H1 (cell line): Measurements from ENCODE around the gene LHFPL3. TPM values are rescaled to one million over a fixed set of nuclear protein-coding genes. Genes with fewer than 3 reads are reported as not detected.

ENCODE experiments used
- CTCF ChIA-PET: fragments of 300-600 bp; sonication (Branson Sonifier 250); formaldehyde crosslinking; loops from one replicate; lab custom pipeline; 2021; ENCODE audit not compliant: partially characterized antibody; lab: Charles Lee
- POLR2A ChIA-PET: fragments of 300-600 bp; sonication (Branson Sonifier 250); formaldehyde crosslinking; loops from one replicate; lab custom pipeline; 2021; ENCODE audit warnings: inconsistent platforms; ENCODE audit not compliant: partially characterized antibody; lab: Charles Lee
- DNase-seq, 2 experiments: peaks; one replicate each; pipeline versions ENCODE4 v3.0.0 to v3.0.0-alpha.2; 2010 to 2022; ENCODE audit warnings: low spot score in 2 of 2, low read depth in 1 of 2, mixed read lengths in 1 of 2
- FAIRE-seq: peaks from 2 replicates; lab custom pipeline; 2011; peaks lifted over from hg19 to GRCh38; lab: Jason Lieb, UNC
- H2AFZ ChIP-seq: 2 replicates; pipeline ENCODE4 v1.8.1; 2012; ENCODE audit warnings: low read length, inconsistent platforms
- H2AK5ac ChIP-seq: 2 replicates; pipeline ENCODE4 v1.6.1; 2013; ENCODE audit warnings: low read depth, low read length
- H2BK120ac ChIP-seq: replicated peaks from 2 replicates; pipeline ENCODE3; 2013; ENCODE audit warnings: low read depth, low read length, inconsistent platforms
- H2BK12ac ChIP-seq: 2 replicates; pipeline ENCODE4 v1.6.1; 2013; ENCODE audit warnings: low read depth, low read length
- H2BK15ac ChIP-seq: 2 replicates; pipeline ENCODE4 v1.6.1; 2013; ENCODE audit warnings: low read length
- H2BK20ac ChIP-seq: 2 replicates; pipeline ENCODE4 v1.6.1; 2013; ENCODE audit warnings: low read length
- H2BK5ac ChIP-seq: 2 replicates; pipeline ENCODE4 v1.6.1; 2013; ENCODE audit warnings: low read depth, low read length
- H3K14ac ChIP-seq: 2 replicates; pipeline ENCODE4 v1.6.1; 2013; ENCODE audit warnings: inconsistent platforms; ENCODE audit not compliant: insufficient read length
- H3K18ac ChIP-seq: 2 replicates; pipeline ENCODE4 v1.6.1; 2013; ENCODE audit warnings: low read length; ENCODE audit errors: extremely low read depth
- H3K23ac ChIP-seq: 2 replicates; pipeline ENCODE4 v1.6.1; 2013; ENCODE audit warnings: inconsistent platforms; ENCODE audit not compliant: insufficient read length
- H3K23me2 ChIP-seq: 2 replicates; pipeline ENCODE4 v1.6.1; 2013; ENCODE audit warnings: low read depth, low read length
- H3K27ac ChIP-seq: 2 replicates; pipeline ENCODE4 v1.6.1; 2011; ENCODE audit warnings: low read depth, low read length, inconsistent platforms
- H3K27me3 ChIP-seq, 4 experiments: replicated peaks in 1 of 4; 1 replicate in 1 of 4; 2 replicates in 3 of 4; pipeline versions ENCODE4 v1.6.1 to v1.8.1; 2011 to 2013; ENCODE audit warnings: low read length in 3 of 4, mild to moderate bottlenecking in 3 of 4, inconsistent platforms in 2 of 4, mixed read lengths in 2 of 4, moderate library complexity in 1 of 4; ENCODE audit not compliant: control insufficient read depth in 3 of 4, insufficient read depth in 3 of 4; ENCODE audit errors: extremely low read depth in 1 of 4
- H3K36me3 ChIP-seq, 4 experiments: 2 replicates each; pipeline versions ENCODE4 v1.6.1 to v1.8.1; 2011 to 2013; ENCODE audit warnings: mild to moderate bottlenecking in 4 of 4, low read length in 3 of 4, moderate library complexity in 2 of 4, control low read depth in 1 of 4, inconsistent platforms in 1 of 4; ENCODE audit not compliant: insufficient read depth in 4 of 4, control insufficient read depth in 2 of 4
- H3K4ac ChIP-seq: replicated peaks from 2 replicates; pipeline ENCODE3; 2013; ENCODE audit warnings: low read length, low read depth, mixed read lengths, inconsistent platforms; ENCODE audit not compliant: insufficient read length
- H3K4me1 ChIP-seq, 4 experiments: replicated peaks in 1 of 4; 1 replicate in 1 of 4; 2 replicates in 3 of 4; pipeline versions ENCODE4 v1.6.1 to v1.8.1; 2011 to 2013; ENCODE audit warnings: low read length in 3 of 4, inconsistent platforms in 2 of 4, mixed read lengths in 1 of 4; ENCODE audit not compliant: insufficient read depth in 4 of 4, control insufficient read depth in 3 of 4
- H3K4me2 ChIP-seq, 2 experiments: 2 replicates each; pipeline versions ENCODE4 v1.6.1 to v1.8.1; 2011 to 2013; ENCODE audit warnings: low read depth in 2 of 2, low read length in 2 of 2, control low read depth in 1 of 2, inconsistent platforms in 1 of 2, mild to moderate bottlenecking in 1 of 2; ENCODE audit not compliant: insufficient read depth in 1 of 2
- H3K4me3 ChIP-seq, 4 experiments: fragments of 200-600, 300-600 bp in 1 of 4; sonication (generic), shearing (Covaris generic), sonication (Bioruptor Twin) in 1 of 4; 2 replicates each; pipeline versions ENCODE4 v1.5.1 to v1.8.1; 2011 to 2016; ENCODE audit warnings: low read length in 4 of 4, low read depth in 3 of 4, control low read depth in 2 of 4, inconsistent platforms in 2 of 4, mild to moderate bottlenecking in 2 of 4, mixed read lengths in 1 of 4, moderate library complexity in 1 of 4; ENCODE audit not compliant: insufficient read depth in 2 of 4; ENCODE audit errors: extremely low read depth in 1 of 4
- H3K56ac ChIP-seq: replicated peaks from 2 replicates; pipeline ENCODE3; 2013; ENCODE audit warnings: low read depth, mild to moderate bottlenecking, mixed read lengths, low read length, inconsistent platforms; ENCODE audit not compliant: insufficient read length
- H3K79me1 ChIP-seq: 2 replicates; pipeline ENCODE4 v1.6.1; 2013; ENCODE audit warnings: low read depth, low read length, control low read depth
- H3K79me2 ChIP-seq, 2 experiments: 2 replicates each; pipeline versions ENCODE4 v1.6.1 to v1.8.1; 2012 to 2013; ENCODE audit warnings: low read length in 2 of 2, mild to moderate bottlenecking in 2 of 2, inconsistent platforms in 1 of 2; ENCODE audit not compliant: insufficient read depth in 2 of 2, control insufficient read depth in 1 of 2
- H3K9ac ChIP-seq, 4 experiments: replicated peaks in 1 of 4; 1 replicate in 1 of 4; 2 replicates in 3 of 4; pipeline versions ENCODE4 v1.6.1 to v1.8.1; 2011 to 2013; ENCODE audit warnings: low read depth in 3 of 4, low read length in 3 of 4, control low read depth in 2 of 4, mild to moderate bottlenecking in 2 of 4, moderate library complexity in 2 of 4, inconsistent platforms in 1 of 4; ENCODE audit errors: extremely low read depth in 1 of 4
- H3K9me3 ChIP-seq, 2 experiments: 2 replicates each; pipeline versions ENCODE4 v1.6.1 to v1.8.1; 2012 to 2013; ENCODE audit warnings: mild to moderate bottlenecking in 2 of 2, moderate library complexity in 2 of 2, control low read depth in 1 of 2, inconsistent platforms in 1 of 2, low read depth in 1 of 2, low read length in 1 of 2, mixed read lengths in 1 of 2; ENCODE audit not compliant: insufficient read depth in 2 of 2
- H4K20me1 ChIP-seq, 2 experiments: replicated peaks in 1 of 2; 2 replicates each; pipeline versions ENCODE3 to v1.8.1; 2011 to 2013; ENCODE audit warnings: inconsistent platforms in 2 of 2, low read length in 2 of 2, mild to moderate bottlenecking in 1 of 2; ENCODE audit not compliant: insufficient read depth in 2 of 2, control insufficient read depth in 1 of 2
- H4K5ac ChIP-seq: 2 replicates; pipeline ENCODE4 v1.6.1; 2013; ENCODE audit warnings: low read length, low read depth, mixed read lengths, inconsistent platforms; ENCODE audit not compliant: insufficient read length
- H4K8ac ChIP-seq: 2 replicates; pipeline ENCODE4 v1.8.0; 2013; ENCODE audit warnings: mild to moderate bottlenecking, moderate library complexity, low read length, inconsistent platforms; ENCODE audit not compliant: insufficient read depth; ENCODE audit errors: extremely low read depth
- H4K91ac ChIP-seq: replicated peaks from 2 replicates; pipeline ENCODE3; 2013; ENCODE audit warnings: low read length, mixed read lengths, inconsistent platforms; ENCODE audit not compliant: insufficient read length
- BACH1 ChIP-seq: IDR thresholded peaks from 2 replicates; pipeline ENCODE4 v1.6.1; 2012; ENCODE audit warnings: low read length, improper control_type of control experiment
- BCL11A ChIP-seq, 2 experiments: IDR thresholded peaks; one replicate each; pipeline ENCODE4 v1.6.1; 2011; ENCODE audit warnings: low read depth in 2 of 2, low read length in 2 of 2, mild to moderate bottlenecking in 2 of 2
- CHD2 ChIP-seq: IDR thresholded peaks from 2 replicates; pipeline ENCODE4 v1.6.1; 2012; ENCODE audit warnings: low read length, improper control_type of control experiment
- GABPA ChIP-seq: IDR thresholded peaks from 2 replicates; pipeline ENCODE4 v1.6.1; 2011; ENCODE audit warnings: mild to moderate bottlenecking, low read length, moderate library complexity, borderline replicate concordance; ENCODE audit not compliant: insufficient read depth
- KDM1A ChIP-seq: fragments of 200-600, 300-600 bp; sonication (generic); IDR thresholded peaks from 2 replicates; pipeline ENCODE4 v1.7.1; 2016; ENCODE audit warnings: mild to moderate bottlenecking, low read length, borderline replicate concordance
- MAFK ChIP-seq: IDR thresholded peaks from 2 replicates; pipeline ENCODE4 v1.6.1; 2012; ENCODE audit warnings: low read depth, mild to moderate bottlenecking, improper control_type of control experiment, low read length
- POLR2A ChIP-seq, 2 experiments: IDR thresholded peaks; 1 replicate in 1 of 2; 2 replicates in 1 of 2; pipeline ENCODE4 v1.6.1; 2011; ENCODE audit warnings: low read depth in 2 of 2, low read length in 2 of 2, mild to moderate bottlenecking in 2 of 2; ENCODE audit errors: control extremely low read depth in 1 of 2
- SIN3A ChIP-seq, 2 experiments: IDR thresholded peaks in 1 of 2; conservative IDR thresholded peaks in 1 of 2; 2 replicates each; pipeline ENCODE4 v1.6.1; 2011 to 2012; ENCODE audit warnings: low read length in 2 of 2, improper control_type of control experiment in 1 of 2, low read depth in 1 of 2, mild to moderate bottlenecking in 1 of 2
- TCF12 ChIP-seq: IDR thresholded peaks from 2 replicates; pipeline ENCODE4 v1.6.1; 2011; ENCODE audit warnings: low read depth, mild to moderate bottlenecking, low read length
- WGBS, 2 experiments: shearing (Covaris generic) in 1 of 2; methylation state at CpG; one replicate each; pipeline versions ENCODE4 v1.1.6 to v1.1.7; 2013 to 2015; ENCODE audit warnings: low lambda C conversion rate in 2 of 2, mixed read lengths in 2 of 2, inconsistent platforms in 1 of 2, low coverage in 1 of 2, missing lambda C conversion rate in 1 of 2; ENCODE audit not compliant: insufficient replicate concordance in 2 of 2, insufficient coverage in 1 of 2, insufficient read length in 1 of 2; ENCODE audit errors: extremely low coverage in 1 of 2, missing lambda C conversion rate in 1 of 2; 5-methylcytosine and 5-hydroxymethylcytosine counted together
- polyA plus RNA-seq, 7 experiments: library from polyadenylated mRNA; depleted of rRNA in 3 of 7; stranded (reverse) in 5 of 7; unstranded in 2 of 7; fragments of >200 nt in 5 of 7; fragments of 200-250 nt in 2 of 7; gene quantifications; 1 replicate in 5 of 7; 2 replicates in 1 of 7; 4 replicates in 1 of 7; pipeline versions ENCODE4 v1.2.1 to v1.2.3, GENCODE V29; 2011 to 2013; ENCODE audit warnings: missing spikeins in 2 of 7, mixed read lengths in 2 of 7
- total RNA-seq: library from RNA; stranded (reverse); fragmentation: NEBNext Ultra II Directional; extraction: Animal tissue kit (Norgen Biotek cat#: 25700); gene quantifications from 2 replicates; pipeline ENCODE4 v1.2.1, GENCODE V29; 2021
- TF ChIP-seq, protein P1 (sequence below), 3 experiments: IDR thresholded peaks; 1 replicate in 2 of 3; 2 replicates in 1 of 3; pipeline versions ENCODE4 v1.5.1 to v1.6.1; 2011; ENCODE audit warnings: low read length in 3 of 3, mild to moderate bottlenecking in 3 of 3, inconsistent platforms in 2 of 3, low read depth in 1 of 3, moderate library complexity in 1 of 3; ENCODE audit not compliant: insufficient read depth in 1 of 3; ENCODE audit errors: control extremely low read depth in 1 of 3

The LHFPL3 gene
- total and polyA plus RNA-seq, 2 of the 8 experiments (the other 6 are each of a cell fraction or from before 2014, with no cell fraction given) = 0.24 to 0.50 TPM

DNA sequence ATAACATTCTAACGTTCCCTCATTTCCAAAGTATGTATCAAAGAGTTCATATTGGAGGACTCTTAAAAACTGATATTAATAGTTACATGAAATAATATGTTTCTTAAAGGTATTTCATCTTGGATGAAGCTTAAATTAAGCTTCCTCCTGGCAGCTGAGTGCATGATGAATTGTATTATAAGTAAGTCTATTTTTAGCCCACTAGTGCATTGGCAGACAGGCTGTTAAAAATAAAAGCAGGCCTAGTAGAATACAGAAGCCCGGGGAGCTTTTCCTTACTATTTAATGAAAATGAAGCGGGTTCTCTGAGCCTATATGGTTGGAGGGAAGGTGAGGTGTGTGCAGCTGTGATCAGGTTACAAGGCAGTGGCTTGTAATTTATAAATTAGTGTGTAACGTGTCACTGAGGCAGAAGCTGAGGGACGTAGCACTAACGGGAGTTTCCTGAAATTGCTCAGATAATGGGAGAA lies 554.9 kb downstream of the LHFPL3 start:
- Histone ChIP-seq H3K27ac (no peak overlapping the region), H3K4ac (no peak overlapping the region), H3K4me3 (no peak overlapping the region), H3K79me1 (no peaks in the 10 kb centered on the region), H2BK5ac (no peak overlapping the region), H4K91ac (no peak overlapping the region), H3K56ac (no peak overlapping the region), H2AFZ (peak overlapping the region; percentile 96; the same call in 1 of the 2 replicates), H2AK5ac (no peak overlapping the region), H3K79me2 (no peaks in the 10 kb centered on the region), H4K8ac (no peak overlapping the region), H2BK15ac (no peak overlapping the region), H3K18ac (no peak overlapping the region), H3K23me2 (no peaks in the 10 kb centered on the region), H2BK20ac (no peak overlapping the region), H3K23ac (no peak overlapping the region), H3K9me3 (peaks cover 0 to 3% of the 10 kb centered on the region in 2 experiments; a peak in 1 of 4 replicates), H4K5ac (no peak overlapping the region), H3K36me3 (no peaks in the 10 kb centered on the region), H2BK12ac (no peak overlapping the region; the same call in 1 of the 2 replicates), H3K27me3 (peaks cover 0 to 2% (median 0%) of the 10 kb centered on the region in 4 experiments; a peak in 2 of 7 replicates), H3K4me2 (no peak overlapping the region), H2BK120ac (no peak overlapping the region), H4K20me1 (no peaks in the 10 kb centered on the region), H3K9ac (no peak overlapping the region), H3K4me1 (peaks cover 0 to 2% (median 0%) of the 10 kb centered on the region in 4 experiments; a peak in 2 of 7 replicates), H3K14ac (no peak overlapping the region)
- ChIA-PET POLR2A (interaction anchor here (1.3 kb wide), 1 partner anchor 10 kb away, joined by 3 read pairs; no protein-coding TSS in a partner anchor), CTCF (interaction anchor here (0.6 to 5.2 kb wide), 46 partner anchors 12 to 1149 kb away, joined by 3 to 83 read pairs (median 4); no protein-coding TSS in a partner anchor)
- FAIRE-seq (no peak), DNase-seq (no peak)
- WGBS, 2 experiments = 31% methylated on average over 6 of the region's 6 CpGs; no CpG with 5 or more reads in 1 of the 2 experiments
- TF ChIP-seq GABPA (no peak), CHD2 (no peak), SIN3A (conservative IDR thresholded peaks at IDR 0.05 in 1 of 2, IDR thresholded peaks at IDR 0.05 in 1 of 2; ENCODE audit: low read depth in 1 of 2, low read length in 2 of 2) (no peak), TCF12 (no peak), BACH1 (no peak), POLR2A (IDR thresholded peaks at IDR 0.05; ENCODE audit: control extremely low read depth in 1 of 2, low read depth in 2 of 2, low read length in 2 of 2) (no peak), BCL11A (IDR thresholded peaks at IDR 0.05; ENCODE audit: low read depth in 2 of 2, low read length in 2 of 2) (no peak), MAFK (no peak), KDM1A (no peak)
- TF ChIP-seq, protein P1, sequence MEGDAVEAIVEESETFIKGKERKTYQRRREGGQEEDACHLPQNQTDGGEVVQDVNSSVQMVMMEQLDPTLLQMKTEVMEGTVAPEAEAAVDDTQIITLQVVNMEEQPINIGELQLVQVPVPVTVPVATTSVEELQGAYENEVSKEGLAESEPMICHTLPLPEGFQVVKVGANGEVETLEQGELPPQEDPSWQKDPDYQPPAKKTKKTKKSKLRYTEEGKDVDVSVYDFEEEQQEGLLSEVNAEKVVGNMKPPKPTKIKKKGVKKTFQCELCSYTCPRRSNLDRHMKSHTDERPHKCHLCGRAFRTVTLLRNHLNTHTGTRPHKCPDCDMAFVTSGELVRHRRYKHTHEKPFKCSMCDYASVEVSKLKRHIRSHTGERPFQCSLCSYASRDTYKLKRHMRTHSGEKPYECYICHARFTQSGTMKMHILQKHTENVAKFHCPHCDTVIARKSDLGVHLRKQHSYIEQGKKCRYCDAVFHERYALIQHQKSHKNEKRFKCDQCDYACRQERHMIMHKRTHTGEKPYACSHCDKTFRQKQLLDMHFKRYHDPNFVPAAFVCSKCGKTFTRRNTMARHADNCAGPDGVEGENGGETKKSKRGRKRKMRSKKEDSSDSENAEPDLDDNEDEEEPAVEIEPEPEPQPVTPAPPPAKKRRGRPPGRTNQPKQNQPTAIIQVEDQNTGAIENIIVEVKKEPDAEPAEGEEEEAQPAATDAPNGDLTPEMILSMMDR (IDR thresholded peaks at IDR 0.05; ENCODE audit: control extremely low read depth in 1 of 3, insufficient read depth in 1 of 3, low read depth in 1 of 3, low read length in 3 of 3) = no peak
